CD14-positive monocyte (primary cell): Measurements from ENCODE around the gene KIAA0040. TPM values are rescaled to one million over a fixed set of nuclear protein-coding genes. Genes with fewer than 3 reads are reported as not detected.
A peak's percentile ranks its signal among the peaks of the same experiment; 100 is the strongest.

Source experiments
- DNase-seq, 3 donors: peaks; one replicate each; pipeline ENCODE4 v3.0.0-alpha.2; 2011 to 2022
- H2AFZ ChIP-seq: 2 replicates; pipeline ENCODE4 v1.6.0; 2012; ENCODE audit warnings: mild to moderate bottlenecking, low read depth, low read length, inconsistent platforms; ENCODE audit not compliant: insufficient read depth, poor library complexity, severe bottlenecking
- H3K27ac ChIP-seq, 2 donors: 1 replicate in 1 of 2; 2 replicates in 1 of 2; pipeline ENCODE4 v1.5.1; 2012 to 2013; ENCODE audit warnings: low read length in 2 of 2, control low read depth in 1 of 2, inconsistent platforms in 1 of 2, low read depth in 1 of 2, mild to moderate bottlenecking in 1 of 2
- H3K27me3 ChIP-seq, 2 donors: one replicate each; pipeline versions ENCODE4 v1.6.0 to v1.6.1; 2011 to 2013; ENCODE audit warnings: low read length in 2 of 2; ENCODE audit not compliant: control insufficient read depth in 2 of 2, insufficient read depth in 2 of 2
- H3K36me3 ChIP-seq, 2 donors: replicated peaks in 1 of 2; 1 replicate in 1 of 2; 2 replicates in 1 of 2; pipeline versions ENCODE4 v1.5.1 to v1.6.1; 2012 to 2013; ENCODE audit warnings: low read length in 2 of 2, control low read depth in 1 of 2, inconsistent platforms in 1 of 2, mild to moderate bottlenecking in 1 of 2; ENCODE audit not compliant: insufficient read depth in 2 of 2, control insufficient read depth in 1 of 2
- H3K4me1 ChIP-seq, 2 donors: 1 replicate in 1 of 2; 2 replicates in 1 of 2; pipeline versions ENCODE4 v1.5.1 to v1.6.1; 2012 to 2013; ENCODE audit warnings: low read length in 2 of 2, control low read depth in 1 of 2, inconsistent platforms in 1 of 2, mild to moderate bottlenecking in 1 of 2, moderate library complexity in 1 of 2; ENCODE audit not compliant: insufficient read depth in 2 of 2, control insufficient read depth in 1 of 2
- H3K4me2 ChIP-seq: replicated peaks from 2 replicates; pipeline ENCODE3; 2012; ENCODE audit warnings: low read length, moderate library complexity, mild to moderate bottlenecking; ENCODE audit not compliant: poor library complexity, severe bottlenecking; ENCODE audit errors: extremely low read depth
- H3K4me3 ChIP-seq, 3 experiments: fragments of 200-600 bp in 1 of 3; sonication (generic) in 1 of 3; replicated peaks in 1 of 3; 1 replicate in 2 of 3; 2 replicates in 1 of 3; pipeline ENCODE4 v1.5.1; 2011 to 2013; ENCODE audit warnings: low read length in 3 of 3, mild to moderate bottlenecking in 3 of 3, control low read depth in 2 of 3, low read depth in 2 of 3, inconsistent platforms in 1 of 3, moderate library complexity in 1 of 3
- H3K79me2 ChIP-seq: 2 replicates; pipeline ENCODE4 v1.6.0; 2012; ENCODE audit warnings: mild to moderate bottlenecking, control low read depth, inconsistent platforms, low read length, moderate library complexity; ENCODE audit not compliant: insufficient read depth
- H3K9ac ChIP-seq: 2 replicates; pipeline ENCODE4 v1.6.0; 2017; ENCODE audit warnings: low read length, mild to moderate bottlenecking; ENCODE audit not compliant: insufficient read depth, poor library complexity, severe bottlenecking
- H3K9me3 ChIP-seq, 2 donors: replicated peaks in 1 of 2; 1 replicate in 1 of 2; 2 replicates in 1 of 2; pipeline versions ENCODE4 v1.5.1 to v1.6.1; 2012 to 2013; ENCODE audit warnings: low read length in 2 of 2, control low read depth in 1 of 2; ENCODE audit not compliant: control insufficient read depth in 1 of 2, insufficient read depth in 1 of 2
- H4K20me1 ChIP-seq: 2 replicates; pipeline ENCODE4 v1.6.0; 2012; ENCODE audit warnings: mild to moderate bottlenecking, low read length, control low read depth, moderate library complexity; ENCODE audit not compliant: insufficient read depth
- H3K27ac Mint-ChIP-seq, 7 donors: one replicate each; pipeline ENCODE4 v1.8.0; 2020; ENCODE audit warnings: mild to moderate bottlenecking in 7 of 7, mixed read lengths in 7 of 7, moderate library complexity in 6 of 7, inconsistent platforms in 2 of 7
- H3K27me3 Mint-ChIP-seq, 3 donors: one replicate each; pipeline ENCODE4 v1.8.0; 2021 to 2022; ENCODE audit warnings: low read depth in 3 of 3, mild to moderate bottlenecking in 3 of 3, mixed read lengths in 3 of 3, moderate library complexity in 3 of 3, inconsistent platforms in 1 of 3
- H3K36me3 Mint-ChIP-seq, 2 donors: one replicate each; pipeline ENCODE4 v1.8.0; 2020; ENCODE audit warnings: mixed read lengths in 2 of 2, inconsistent platforms in 1 of 2, mild to moderate bottlenecking in 1 of 2
- H3K4me1 Mint-ChIP-seq: one replicate; pipeline ENCODE4 v1.8.0; 2020; ENCODE audit warnings: mild to moderate bottlenecking, mixed read lengths
- H3K4me3 Mint-ChIP-seq, 2 donors: one replicate each; pipeline ENCODE4 v1.8.0; 2020; ENCODE audit warnings: mild to moderate bottlenecking in 2 of 2, mixed read lengths in 2 of 2, moderate library complexity in 1 of 2
- H3K9me3 Mint-ChIP-seq, 7 donors: one replicate each; pipeline ENCODE4 v1.8.0; 2020 to 2022; ENCODE audit warnings: mixed read lengths in 7 of 7, mild to moderate bottlenecking in 6 of 7, moderate library complexity in 6 of 7, inconsistent platforms in 2 of 7
- CTCF ChIP-seq: fragments of 200-600 bp; IDR thresholded peaks from one replicate; pipeline ENCODE4 v1.8.0; 2022; ENCODE audit warnings: antibody characterized with exemption, mild to moderate bottlenecking
- WGBS: methylation state at CpG from one replicate; pipeline ENCODE4 v1.1.5; 2013; ENCODE audit warnings: missing lambda C conversion rate; ENCODE audit not compliant: insufficient coverage; 5-methylcytosine and 5-hydroxymethylcytosine counted together
- intact Hi-C, 2 donors: fragments of 100-400 bp; cut with micrococcal nuclease; formaldehyde crosslinking; loops; one replicate each; pipeline versions ENCODE4 v1.15.0 to v1.15.1; 2023
- polyA plus RNA-seq, 3 donors: library from polyadenylated mRNA; depleted of rRNA in 1 of 3; unstranded in 2 of 3; stranded (reverse) in 1 of 3; fragments of 300-500 nt in 2 of 3; fragments of >200 nt in 1 of 3; fragmentation: Illumina TruSeq in 2 of 3; gene quantifications; 1 replicate in 2 of 3; 2 replicates in 1 of 3; pipeline ENCODE4 v1.2.3, GENCODE V29; 2012 to 2021

KIAA0040 gene
- polyA plus RNA-seq, 3 donors = 24.0 to 35.4 (median 25.9) TPM

- Histone ChIP-seq H3K27ac (no peak overlapping the region), H3K9me3 (no peaks in the 10 kb centered on the region), H3K27me3 (no peaks in the 10 kb centered on the region), H2AFZ (no peak overlapping the region), H3K4me3 (no peak overlapping the region), H3K36me3 (no peaks in the 10 kb centered on the region), H3K9ac (no peak overlapping the region), H4K20me1 (no peaks in the 10 kb centered on the region), H3K79me2 (no peaks in the 10 kb centered on the region), H3K4me1 (peaks cover 0 to 4% of the 10 kb centered on the region in 2 donors), H3K4me2 (no peak overlapping the region)
- 80% methylated on average over 1 of the region's 5 CpGs for WGBS
- intact Hi-C loops = loop anchor here in 1 of 2 donors (5.0 kb wide), 1 partner anchor 115 kb away; no protein-coding TSS in a partner anchor
- H3K27me3 Mint-ChIP-seq = peaks cover 12 to 15% (median 12%) of the 10 kb centered on the region in 3 donors
- peaks cover 17% of the 10 kb centered on the region for H3K4me1 Mint-ChIP-seq
- TF ChIP-seq CTCF = no peak
- H3K9me3 Mint-ChIP-seq = no peaks in the 10 kb centered on the region
- no peak for DNase-seq
- H3K27ac Mint-ChIP-seq = no peak overlapping the region
- no peak overlapping the region for H3K4me3 Mint-ChIP-seq
- H3K36me3 Mint-ChIP-seq = no peaks in the 10 kb centered on the region
Measured at GRCh38 chr1:175147569-175147968, 45.0 kb downstream of the KIAA0040 start.

- Histone ChIP-seq H3K4me1 (peaks cover 0 to 4% of the 10 kb centered on the region in 2 donors), H3K9me3 (no peaks in the 10 kb centered on the region), H3K27me3 (no peaks in the 10 kb centered on the region), H3K36me3 (no peaks in the 10 kb centered on the region), H3K9ac (no peak overlapping the region), H3K27ac (no peak overlapping the region), H4K20me1 (no peaks in the 10 kb centered on the region), H3K79me2 (no peaks in the 10 kb centered on the region), H2AFZ (no peak overlapping the region), H3K4me3 (no peak overlapping the region), H3K4me2 (peak overlapping the region; percentile 23)
- Mint-ChIP-seq H3K4me3 (peak overlapping the region in 1 of 2 donors; percentile 54), H3K9me3 (no peaks in the 10 kb centered on the region), H3K36me3 (no peaks in the 10 kb centered on the region), H3K27me3 (peaks cover 7 to 11% (median 8%) of the 10 kb centered on the region in 3 donors), H3K4me1 (peaks cover 11% of the 10 kb centered on the region), H3K27ac (no peak overlapping the region)
- peak; percentile 82 for TF ChIP-seq CTCF
- intact Hi-C loops = loop anchor here in 1 of 2 donors (5.0 kb wide), 1 partner anchor 114 kb away; no protein-coding TSS in a partner anchor
- WGBS = 50% methylated on average over 8 of the region's 21 CpGs
- peak; percentile 52 to 57 (median 55) for DNase-seq
Measured at GRCh38 chr1:175146529-175147213, 45.9 kb downstream of the KIAA0040 start.
